EL (cell line): ENCODE results near the gene SLCO1A2.

Source experiments
- DNase-seq: peaks from one replicate; pipeline ENCODE4 v3.0.0-alpha.2; 2016

Gene SLCO1A2

GRCh38 chr12:21328578-21328977 lies 6.1 kb downstream of the SLCO1A2 start:
- DNase-seq: no peak

DNA sequence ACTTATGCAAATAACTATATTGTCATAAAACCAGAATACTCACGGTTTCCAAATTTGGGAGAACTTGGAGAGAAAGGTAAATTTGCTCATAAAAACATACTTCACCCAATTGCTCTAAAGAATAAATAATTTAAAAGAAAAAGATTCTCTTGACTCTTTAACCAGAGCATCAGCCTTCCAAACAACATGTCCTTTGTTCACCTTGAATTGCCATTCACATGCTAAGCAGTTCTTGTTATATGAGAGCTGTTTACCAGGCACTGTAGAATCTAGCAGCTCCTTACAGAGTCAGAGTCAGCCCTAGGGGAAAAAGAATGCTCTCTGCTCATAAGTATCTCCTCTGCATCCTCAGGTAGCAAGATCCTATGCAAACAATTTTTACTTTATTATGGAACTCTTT lies 10.2 kb downstream of the SLCO1A2 start:
- no peak for DNase-seq

- DNase-seq: no peak
Measured at GRCh38 chr12:21323736-21324135, 11.0 kb downstream of the SLCO1A2 start.

DNA sequence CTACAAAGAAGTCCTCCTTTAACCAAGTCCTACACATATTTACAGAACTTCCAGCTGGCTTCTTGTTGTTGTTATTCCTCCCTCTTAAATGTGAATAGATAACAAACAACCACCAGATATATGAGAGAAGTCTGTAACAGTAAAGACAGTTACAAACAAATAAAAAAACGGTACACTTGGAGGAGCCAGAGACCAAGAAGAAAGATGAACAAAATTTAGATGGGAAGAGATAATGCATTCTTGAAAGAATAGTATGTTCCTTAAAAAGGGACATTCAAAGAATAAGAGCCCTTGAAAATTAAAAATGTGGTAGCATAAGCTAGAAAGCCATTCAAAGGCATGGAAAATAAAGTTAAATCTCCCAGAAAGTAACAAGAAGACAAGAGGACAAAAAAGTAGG lies 25.9 kb downstream of the SLCO1A2 start:
- DNase-seq: no peak

GRCh38 chr12:21305661-21306060 lies 29.1 kb downstream of the SLCO1A2 start:
- peak; percentile 53 for DNase-seq

DNA sequence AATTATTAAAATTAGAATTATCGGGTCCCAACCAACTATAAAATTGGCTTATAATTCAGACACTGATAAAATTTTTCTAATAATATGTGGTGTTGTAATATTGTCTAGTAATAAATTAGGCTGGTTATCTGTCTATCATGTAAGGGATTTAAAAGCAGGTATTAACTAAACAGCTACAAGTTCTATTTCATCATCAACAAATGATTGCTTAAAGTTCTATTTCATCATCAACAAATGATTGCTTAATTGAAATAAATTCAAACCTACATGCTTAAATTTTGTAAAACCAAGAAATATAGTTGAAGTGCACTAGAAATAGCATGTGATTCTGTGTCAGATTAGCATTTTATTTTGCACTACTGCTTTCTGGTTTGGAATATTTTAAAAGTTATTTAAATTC lies 34.1 kb downstream of the SLCO1A2 start:
- no peak for DNase-seq

DNA sequence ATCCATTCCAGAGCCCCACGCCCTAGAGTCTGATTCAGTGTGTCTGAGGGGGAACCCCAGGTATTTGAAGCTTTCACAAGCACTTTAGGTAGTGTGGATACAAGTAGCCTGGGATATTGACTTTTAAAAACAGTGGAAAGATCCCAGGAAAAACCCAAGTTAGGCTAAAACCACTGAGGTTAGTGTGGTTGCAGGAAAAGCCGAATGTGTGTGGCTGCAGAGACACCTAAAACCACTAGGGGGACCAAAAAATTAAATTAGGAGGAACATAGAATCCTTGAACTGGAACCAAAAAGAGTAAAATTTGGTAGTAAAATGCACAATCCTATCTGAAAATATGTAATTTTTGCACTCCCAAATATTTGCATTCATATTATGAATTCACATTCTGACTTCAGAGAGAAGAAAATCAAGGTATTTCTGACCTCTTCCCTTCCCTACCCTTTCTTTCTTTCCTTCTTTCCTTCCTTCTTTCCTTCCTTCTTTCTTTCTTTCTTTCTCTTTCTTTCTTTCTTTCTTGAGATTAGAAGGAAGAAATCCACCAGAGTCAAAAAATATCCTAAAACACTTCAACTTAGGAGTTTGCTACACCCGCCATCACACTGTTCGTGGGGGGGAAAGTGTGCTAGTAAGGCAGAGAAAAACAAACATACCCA lies 37.8 kb downstream of the SLCO1A2 start:
- peak; percentile 36 for DNase-seq

- DNase-seq: no peak
Measured at GRCh38 chr12:21296348-21296747, 38.4 kb downstream of the SLCO1A2 start.

- no peak for DNase-seq
Measured at GRCh38 chr12:21294176-21294575, 40.5 kb downstream of the SLCO1A2 start.

- DNase-seq: no peak
Measured at GRCh38 chr12:21292111-21292510, 42.6 kb downstream of the SLCO1A2 start.

- DNase-seq: no peak
Measured at GRCh38 chr12:21289698-21290097, 45.0 kb downstream of the SLCO1A2 start.

- DNase-seq: peak; percentile 6
Measured at GRCh38 chr12:21276826-21277225, 57.9 kb downstream of the SLCO1A2 start.

GRCh38 chr12:21265932-21266331 lies 68.8 kb downstream of the SLCO1A2 start:
- no peak for DNase-seq

GRCh38 chr12:21264232-21264631 lies 70.5 kb downstream of the SLCO1A2 start:
- DNase-seq: no peak

GRCh38 chr12:21257172-21257571 lies 77.5 kb downstream of the SLCO1A2 start:
- DNase-seq: no peak

- DNase-seq: no peak
Measured at GRCh38 chr12:21252070-21252469, 82.6 kb downstream of the SLCO1A2 start.

- peak; percentile 8 for DNase-seq
Measured at GRCh38 chr12:21248679-21249078, 86.0 kb downstream of the SLCO1A2 start.

DNA sequence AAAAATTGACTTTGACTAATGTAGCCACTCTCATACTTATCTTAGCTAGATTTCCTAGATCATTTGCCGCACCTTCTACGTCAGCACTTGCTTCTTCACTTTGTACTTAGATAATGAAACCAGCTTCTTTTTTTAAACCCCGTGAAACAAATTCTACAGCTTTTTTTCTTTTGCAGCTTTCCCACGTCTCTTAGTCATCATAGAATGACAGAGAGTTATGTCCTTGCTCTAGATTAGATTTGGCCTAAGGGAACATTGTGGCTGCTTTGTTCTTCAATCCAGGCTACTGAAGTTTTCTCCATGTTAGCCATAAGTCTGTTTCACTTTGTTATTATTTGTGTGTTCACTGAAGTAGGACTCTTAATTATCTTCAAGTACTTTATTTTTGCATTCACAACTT lies 94.9 kb downstream of the SLCO1A2 start:
- DNase-seq: no peak

- DNase-seq: no peak
Measured at GRCh38 chr12:21234395-21234794, 100.3 kb downstream of the SLCO1A2 start.

GRCh38 chr12:21223930-21224329 lies 110.8 kb downstream of the SLCO1A2 start:
- no peak for DNase-seq

DNA sequence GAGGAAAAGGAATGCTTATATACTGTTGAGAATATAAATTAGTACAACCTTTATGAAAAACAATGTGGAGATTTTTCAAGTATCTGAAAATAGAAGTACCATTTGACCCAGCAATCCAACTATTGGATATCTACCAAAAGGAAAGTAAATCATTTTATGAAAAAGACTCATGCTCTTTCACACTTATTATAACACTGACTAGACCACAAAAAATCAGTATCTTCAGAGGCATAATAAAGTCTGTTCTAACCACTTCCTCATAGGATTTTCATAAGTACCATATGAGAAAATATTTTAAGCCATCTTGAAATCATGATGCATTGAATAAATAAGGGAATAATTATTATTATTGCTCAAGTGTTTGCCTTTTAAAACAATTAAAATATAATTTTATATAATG lies 112.9 kb downstream of the SLCO1A2 start:
- DNase-seq: no peak

GRCh38 chr12:21221072-21221471 lies 113.6 kb downstream of the SLCO1A2 start:
- DNase-seq: no peak

DNA sequence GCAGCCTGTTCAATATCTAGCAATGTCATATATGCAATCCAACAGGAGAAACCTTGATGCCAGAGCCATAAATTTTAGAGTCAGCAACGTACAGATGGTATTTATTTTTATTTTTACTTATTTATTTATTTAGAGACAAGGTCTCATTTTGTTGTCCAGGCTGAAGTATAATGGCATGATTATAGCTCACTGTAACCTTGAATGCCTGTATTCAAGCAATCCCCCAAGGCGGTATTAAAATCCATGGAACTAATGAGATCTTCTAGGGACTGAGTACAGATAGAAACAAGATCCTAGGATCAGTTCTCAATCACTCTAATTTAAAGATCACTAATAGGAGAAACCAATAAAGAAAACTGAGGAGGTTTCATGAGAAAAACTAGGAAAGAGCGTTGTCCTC lies 114.5 kb downstream of the SLCO1A2 start:
- no peak for DNase-seq

DNA sequence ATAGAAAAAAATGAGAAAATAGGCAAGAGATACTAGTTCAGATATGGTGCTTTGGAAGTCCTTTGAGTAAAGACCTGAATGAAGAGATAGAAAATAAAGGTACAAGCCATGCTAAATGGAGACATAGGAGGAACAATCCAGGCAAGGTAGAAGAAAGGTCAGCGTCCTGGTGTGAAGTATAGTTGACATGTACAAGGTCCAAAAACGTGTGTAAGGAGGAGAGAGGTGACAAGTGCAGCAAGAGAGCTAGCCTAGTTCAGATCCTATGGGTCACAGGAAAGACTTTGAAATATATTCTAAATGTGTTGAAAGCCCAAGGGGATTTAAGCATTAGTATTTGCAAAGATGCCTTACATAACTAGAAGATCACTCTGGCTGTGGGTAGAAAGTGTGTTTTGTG lies 115.5 kb downstream of the SLCO1A2 start:
- DNase-seq: no peak
